WTC11 (cell line): Measurements from ENCODE around the gene SH3GL1. TPM values are rescaled to one million over a fixed set of nuclear protein-coding genes. Genes with fewer than 3 reads are reported as not detected.

Source experiments
- ATAC-seq: fragments of 200-7000 bp; cut with Tn5 transposase; 2 replicates; pipeline ENCODE4 v1.10.0; 2021; ENCODE audit warnings: mild to moderate bottlenecking, moderate library complexity
- CTCF ChIA-PET: fragments of 300-600 bp; sonication (Branson Sonifier 250); formaldehyde crosslinking; loops from one replicate; lab custom pipeline; 2021; ENCODE audit warnings: antibody characterized with exemption; lab: Charles Lee
- POLR2A ChIA-PET: fragments of 350-600 bp; sonication (Branson Sonifier 250); formaldehyde crosslinking; loops from one replicate; lab custom pipeline; 2021; ENCODE audit warnings: antibody characterized with exemption; lab: Charles Lee
- DNase-seq: peaks from one replicate; pipeline ENCODE4 v3.0.0; 2021; ENCODE audit warnings: low spot score
- H3K27ac Mint-ChIP-seq: 2 replicates; pipeline ENCODE4 v1.8.0; 2021; ENCODE audit warnings: mixed read lengths
- H3K27me3 Mint-ChIP-seq: 2 replicates; pipeline ENCODE4 v1.8.0; 2021; ENCODE audit warnings: low read depth, mild to moderate bottlenecking, moderate library complexity, mixed read lengths
- H3K36me3 Mint-ChIP-seq: 2 replicates; pipeline ENCODE4 v1.8.0; 2021; ENCODE audit warnings: mixed read lengths
- H3K4me1 Mint-ChIP-seq: 2 replicates; pipeline ENCODE4 v1.8.0; 2022; ENCODE audit warnings: mixed read lengths
- H3K4me3 Mint-ChIP-seq: 2 replicates; pipeline ENCODE4 v1.8.0; 2021; ENCODE audit warnings: mild to moderate bottlenecking, moderate library complexity, mixed read lengths
- H3K9me3 Mint-ChIP-seq: 2 replicates; pipeline ENCODE4 v1.8.0; 2021; ENCODE audit warnings: mixed read lengths
- ARID4B ChIP-seq: sonication (generic); formaldehyde crosslinking; IDR thresholded peaks from 2 replicates; pipeline ENCODE4 v1.8.0; 2023; ENCODE audit warnings: missing genetic modification reagents, mild to moderate bottlenecking, borderline replicate concordance
- CREM ChIP-seq: sonication (generic); formaldehyde crosslinking; IDR thresholded peaks from 2 replicates; pipeline ENCODE4 v1.8.1; 2022; ENCODE audit warnings: mild to moderate bottlenecking, missing genetic modification reagents, moderate library complexity
- ERG ChIP-seq: fragments of 250-450 bp; sonication (Bioruptor Pico); IDR thresholded peaks from 2 replicates; pipeline ENCODE4 v1.8.0; 2021; ENCODE audit warnings: mild to moderate bottlenecking
- FOXJ3 ChIP-seq: sonication (generic); formaldehyde crosslinking; IDR thresholded peaks from 2 replicates; pipeline ENCODE4 v1.9.0; 2021; ENCODE audit warnings: missing genetic modification reagents, mild to moderate bottlenecking, borderline replicate concordance
- GRHL2 ChIP-seq: fragments of 250-450 bp; sonication (Bioruptor Pico); IDR thresholded peaks from 2 replicates; pipeline ENCODE4 v1.8.0; 2022; ENCODE audit warnings: mild to moderate bottlenecking, moderate library complexity; ENCODE audit not compliant: insufficient replicate concordance, severe bottlenecking
- MYBL2 ChIP-seq: sonication (generic); formaldehyde crosslinking; IDR thresholded peaks from 2 replicates; pipeline ENCODE4 v1.8.1; 2023; ENCODE audit warnings: mild to moderate bottlenecking, moderate library complexity, missing genetic modification reagents
- NR1H2 ChIP-seq: sonication (generic); formaldehyde crosslinking; IDR thresholded peaks from 2 replicates; pipeline ENCODE4 v1.9.0; 2021; ENCODE audit warnings: mild to moderate bottlenecking, moderate library complexity, missing genetic modification reagents
- SOX15 ChIP-seq: fragments of 250-450 bp; sonication (Bioruptor Pico); IDR thresholded peaks from 2 replicates; pipeline ENCODE4 v1.9.0; 2021; ENCODE audit warnings: mild to moderate bottlenecking
- SP1 ChIP-seq: sonication (generic); formaldehyde crosslinking; conservative IDR thresholded peaks from 2 replicates; pipeline ENCODE4 v1.8.1; 2022; ENCODE audit warnings: missing genetic modification reagents
- STAT6 ChIP-seq: sonication (generic); formaldehyde crosslinking; conservative IDR thresholded peaks from 2 replicates; pipeline ENCODE4 v1.8.1; 2023; ENCODE audit warnings: mild to moderate bottlenecking, low read depth, missing genetic modification reagents, moderate library complexity
- TEAD1 ChIP-seq: sonication (generic); formaldehyde crosslinking; IDR thresholded peaks from 2 replicates; pipeline ENCODE4 v1.8.0; 2022; ENCODE audit warnings: mild to moderate bottlenecking, missing genetic modification reagents
- TEAD4 ChIP-seq: sonication (generic); formaldehyde crosslinking; IDR thresholded peaks from 2 replicates; pipeline ENCODE4 v1.8.0; 2022; ENCODE audit warnings: mild to moderate bottlenecking, missing genetic modification reagents
- USF1 ChIP-seq: sonication (generic); formaldehyde crosslinking; IDR thresholded peaks from 2 replicates; pipeline ENCODE4 v1.8.0; 2022; ENCODE audit warnings: mild to moderate bottlenecking, missing genetic modification reagents
- ZNF121 ChIP-seq: sonication (generic); formaldehyde crosslinking; IDR thresholded peaks from 2 replicates; pipeline ENCODE4 v1.8.0; 2023; ENCODE audit warnings: missing genetic modification reagents
- ZNF532 ChIP-seq: fragments of 250-450 bp; sonication (Bioruptor Pico); IDR thresholded peaks from 2 replicates; pipeline ENCODE4 v1.9.0; 2021; ENCODE audit warnings: mild to moderate bottlenecking, borderline replicate concordance
- total RNA-seq: library from RNA; stranded (reverse); gene quantifications from 3 replicates; pipeline ENCODE4 v1.2.3, GENCODE V29; 2021

Gene SH3GL1
- total RNA-seq, 1 experiment from 2014 or later = 109 TPM

GRCh38 chr19:4401769-4402170, 1.4 kb upstream of the SH3GL1 start:
- no peak for ATAC-seq
- no peaks in the 10 kb centered on the region for H3K27me3 Mint-ChIP-seq
- H3K27ac Mint-ChIP-seq = peak overlapping the region; percentile 97
- H3K9me3 Mint-ChIP-seq = no peaks in the 10 kb centered on the region
- ChIA-PET CTCF (interaction anchor here (0.5 to 1.4 kb wide), 24 partner anchors 8 to 262 kb away, joined by 3 to 20 read pairs (median 5); partner anchors contain the start of genes HDGFL2, PLIN5 and YJU2), POLR2A (interaction anchor here (1.0 to 1.6 kb wide), 4 partner anchors 11 to 70 kb away, joined by 3 to 6 read pairs (median 4); no protein-coding TSS in a partner anchor)
- H3K36me3 Mint-ChIP-seq = peaks cover 20% of the 10 kb centered on the region
- peak overlapping the region; percentile 96 for H3K4me3 Mint-ChIP-seq
- no peak for DNase-seq
- TF ChIP-seq GRHL2 (CRISPR knock-in tag) (no peak), NR1H2 (CRISPR knock-in tag) (no peak), ZNF532 (CRISPR knock-in tag) (no peak), SOX15 (CRISPR knock-in tag) (no peak), ZNF121 (no peak), USF1 (CRISPR knock-in tag) (no peak)
- H3K4me1 Mint-ChIP-seq = peaks cover 52% of the 10 kb centered on the region

- TF ChIP-seq FOXJ3 (no peak), ARID4B (0 out of 2 replicates have a peak, but pooled peaks have one; percentile 24)
- POLR2A ChIA-PET = interaction anchor here (0.6 to 1.0 kb wide), 2 partner anchors 9 to 57 kb away, joined by 3 read pairs; partner anchors contain the start of gene MPND
- Mint-ChIP-seq H3K4me1 (peaks cover 33% of the 10 kb centered on the region), H3K36me3 (peaks cover 18% of the 10 kb centered on the region), H3K9me3 (no peaks in the 10 kb centered on the region), H3K27ac (no peak overlapping the region; the same call in 1 of the 2 replicates), H3K4me3 (peak overlapping the region; percentile 85), H3K27me3 (no peaks in the 10 kb centered on the region)
- CTCF ChIA-PET = interaction anchor here (0.5 to 1.7 kb wide), 26 partner anchors 10 to 198 kb away, joined by 3 to 46 read pairs (median 4); partner anchors contain the start of genes HDGFL2 and MPND
- ATAC-seq = no peak
- no peak for DNase-seq
Observed at GRCh38 chr19:4399812-4400134, 574 bp downstream of the SH3GL1 start.

GRCh38 chr19:4396949-4397783, 3.2 kb downstream of the SH3GL1 start:
- H3K9me3 Mint-ChIP-seq = no peaks in the 10 kb centered on the region
- no peak for ATAC-seq
- H3K4me3 Mint-ChIP-seq = no peak overlapping the region
- no peak for TF ChIP-seq ERG
- no peak for TF ChIP-seq SP1 (CRISPR knock-in tag)
- no peak for TF ChIP-seq CREM (CRISPR knock-in tag)
- no peak for TF ChIP-seq TEAD1
- TF ChIP-seq STAT6 (CRISPR knock-in tag) = no peak
- TF ChIP-seq ZNF121 = no peak
- no peak for TF ChIP-seq MYBL2
- TF ChIP-seq TEAD4 (CRISPR knock-in tag) = no peak
- H3K36me3 Mint-ChIP-seq = peaks cover 14% of the 10 kb centered on the region
- H3K4me1 Mint-ChIP-seq = peaks cover 23% of the 10 kb centered on the region
- H3K27ac Mint-ChIP-seq = no peak overlapping the region
- ChIA-PET CTCF (interaction anchor here (1.4 to 2.7 kb wide), 2 partner anchors 22 to 130 kb away, joined by 5 to 6 read pairs; no protein-coding TSS in a partner anchor), POLR2A (no interaction called here)
- no peak for DNase-seq
- H3K27me3 Mint-ChIP-seq = no peaks in the 10 kb centered on the region
